HEK293T (cell line): ENCODE results near the gene PIGL.

Source experiments
- CTCF ChIA-PET: fragments of 350-600 bp; formaldehyde crosslinking; extraction: SDS; loops from one replicate; lab custom pipeline; 2021; ENCODE audit warnings: antibody characterized with exemption, inconsistent platforms; lab: Yijun Ruan, JAX
- POLR2A ChIA-PET: fragments of 350-600 bp; formaldehyde crosslinking; extraction: SDS; loops from one replicate; lab custom pipeline; 2020; ENCODE audit warnings: antibody characterized with exemption, inconsistent platforms; lab: Yijun Ruan, JAX
- DNase-seq: peaks from one replicate; pipeline ENCODE4 v3.0.0; 2012; ENCODE audit warnings: mixed read lengths; ENCODE audit errors: extremely low spot score
- ARNT ChIP-seq: fragments of 450-650 bp; IDR thresholded peaks from 2 replicates; pipeline ENCODE4 v1.6.1; 2017; ENCODE audit warnings: mild to moderate bottlenecking
- BHLHE40 ChIP-seq: fragments of 450-650 bp; IDR thresholded peaks from 2 replicates; pipeline ENCODE4 v1.6.1; 2016; ENCODE audit warnings: mild to moderate bottlenecking, moderate library complexity, borderline replicate concordance
- CTBP1 ChIP-seq: fragments of 450-650 bp; IDR thresholded peaks from 2 replicates; pipeline ENCODE4 v1.6.1; 2016; ENCODE audit warnings: borderline replicate concordance
- ELF4 ChIP-seq: fragments of 450-650 bp; IDR thresholded peaks from 2 replicates; pipeline ENCODE4 v1.6.1; 2017; ENCODE audit warnings: antibody characterized with exemption
- FOXA1 ChIP-seq: fragments of 450-650 bp; IDR thresholded peaks from 2 replicates; pipeline ENCODE4 v1.6.1; 2016; ENCODE audit warnings: mild to moderate bottlenecking
- FOXK2 ChIP-seq: fragments of 450-650 bp; IDR thresholded peaks from 2 replicates; pipeline ENCODE4 v1.6.1; 2016; ENCODE audit warnings: mild to moderate bottlenecking
- FOXM1 ChIP-seq: fragments of 450-650 bp; IDR thresholded peaks from 2 replicates; pipeline ENCODE4 v1.6.1; 2017; ENCODE audit warnings: mild to moderate bottlenecking, borderline replicate concordance
- HDGF ChIP-seq: fragments of 450-650 bp; IDR thresholded peaks from 2 replicates; pipeline ENCODE4 v1.6.1; 2017; ENCODE audit warnings: antibody characterized with exemption, borderline replicate concordance
- L3MBTL2 ChIP-seq: fragments of 450-650 bp; conservative IDR thresholded peaks from 2 replicates; pipeline ENCODE4 v1.6.1; 2016; ENCODE audit warnings: mild to moderate bottlenecking
- LEF1 ChIP-seq: fragments of 450-650 bp; IDR thresholded peaks from 2 replicates; pipeline ENCODE4 v1.6.1; 2017; ENCODE audit warnings: mild to moderate bottlenecking, borderline replicate concordance
- NFRKB ChIP-seq: fragments of 450-650 bp; IDR thresholded peaks from 2 replicates; pipeline ENCODE4 v1.6.1; 2016; ENCODE audit warnings: mild to moderate bottlenecking, moderate library complexity
- SP1 ChIP-seq: fragments of 450-650 bp; IDR thresholded peaks from 2 replicates; pipeline ENCODE4 v1.6.1; 2017
- SUZ12 ChIP-seq: fragments of 450-650 bp; IDR thresholded peaks from 2 replicates; pipeline ENCODE4 v1.6.1; 2016; ENCODE audit warnings: mild to moderate bottlenecking
- TARDBP ChIP-seq: fragments of 450-650 bp; IDR thresholded peaks from 2 replicates; pipeline ENCODE4 v1.6.1; 2016
- ZNF384 ChIP-seq: fragments of 450-650 bp; IDR thresholded peaks from 2 replicates; pipeline ENCODE4 v1.6.1; 2016
- TF ChIP-seq, protein P1 (sequence below): fragments of 450-650 bp; IDR thresholded peaks from 2 replicates; pipeline ENCODE4 v1.6.1; 2016

PIGL gene

DNA sequence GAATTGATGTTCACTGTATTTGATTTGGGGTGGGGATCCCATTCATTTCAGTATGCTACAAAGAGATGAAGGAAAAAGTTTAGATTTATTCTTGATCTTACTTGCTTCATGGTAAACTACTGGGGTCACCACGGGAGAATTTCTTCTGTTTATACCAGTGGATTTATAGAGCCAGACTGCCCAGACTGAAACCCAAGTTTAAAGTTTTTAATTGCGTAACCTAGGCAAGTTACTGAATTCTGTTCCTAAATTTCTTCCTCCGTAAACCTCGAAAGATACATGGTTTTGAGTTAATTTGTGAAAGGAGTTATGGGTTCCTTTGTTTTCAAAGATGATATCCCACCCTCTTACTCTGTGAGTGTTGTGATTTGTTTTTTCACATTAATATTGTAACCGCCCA is 26.4 kb downstream of the PIGL start:
- no peak for TF ChIP-seq ELF4
- ChIA-PET CTCF (no interaction called here), POLR2A (interaction anchor here (0.9 to 1.2 kb wide), 3 partner anchors 26 to 51 kb away, joined by 3 to 7 read pairs (median 3); partner anchors contain the start of genes NCOR1 and PIGL)
- no peak for DNase-seq

DNA sequence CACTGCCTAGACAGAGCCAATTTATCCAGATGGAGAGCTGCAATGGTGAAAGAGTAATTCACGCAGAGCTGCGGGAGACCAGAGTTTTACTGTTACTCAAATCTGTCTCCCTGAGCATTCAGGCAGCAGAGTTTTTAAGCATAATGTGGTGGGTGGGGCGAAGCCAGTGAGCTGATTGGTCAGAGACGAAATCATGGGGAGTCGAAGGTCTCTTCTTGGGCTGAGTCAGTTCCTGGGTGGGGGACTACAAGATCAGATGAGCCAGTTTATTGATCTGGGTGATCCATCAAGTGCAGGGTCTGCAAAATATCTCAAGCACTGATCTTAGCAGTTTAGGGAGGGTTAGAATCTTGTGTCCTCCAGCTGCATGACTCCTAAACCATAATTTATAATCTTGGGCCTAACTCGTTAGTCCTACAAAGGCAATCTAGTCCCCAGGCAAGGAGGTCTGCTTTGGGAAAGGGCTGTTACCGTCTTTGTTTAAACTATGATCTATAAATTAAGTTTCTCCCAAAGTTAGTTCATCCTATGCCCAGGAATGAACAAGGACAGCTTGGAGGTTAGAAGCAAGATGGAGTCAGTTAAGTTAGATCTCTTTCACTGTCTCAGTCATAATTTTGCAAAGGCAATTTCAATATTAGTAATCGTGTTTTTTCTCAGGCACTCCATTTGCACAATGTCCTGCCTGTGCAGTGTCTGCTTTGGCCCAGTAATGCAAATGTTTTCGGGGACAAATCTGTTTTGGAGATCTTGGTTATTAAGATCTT is 27.0 kb downstream of the PIGL start:
- POLR2A ChIA-PET = interaction anchor here (0.9 to 1.4 kb wide), 4 partner anchors 27 to 51 kb away, joined by 3 to 7 read pairs (median 4); partner anchors contain the start of genes NCOR1 and PIGL
- TF ChIP-seq TARDBP = no peak
- no peak for TF ChIP-seq SUZ12
- TF ChIP-seq SP1 = no peak
- no peak for TF ChIP-seq CTBP1
- TF ChIP-seq FOXK2 = no peak
- TF ChIP-seq NFRKB = no peak
- no peak for TF ChIP-seq L3MBTL2
- no peak for TF ChIP-seq ZNF384
- no peak for TF ChIP-seq FOXA1
- TF ChIP-seq ELF4 = no peak
- no peak for TF ChIP-seq HDGF
- CTCF ChIA-PET = interaction anchor here (0.5 to 1.6 kb wide), 2 partner anchors 35 to 42 kb away, joined by 3 to 4 read pairs; no protein-coding TSS in a partner anchor
- no peak for DNase-seq

DNA sequence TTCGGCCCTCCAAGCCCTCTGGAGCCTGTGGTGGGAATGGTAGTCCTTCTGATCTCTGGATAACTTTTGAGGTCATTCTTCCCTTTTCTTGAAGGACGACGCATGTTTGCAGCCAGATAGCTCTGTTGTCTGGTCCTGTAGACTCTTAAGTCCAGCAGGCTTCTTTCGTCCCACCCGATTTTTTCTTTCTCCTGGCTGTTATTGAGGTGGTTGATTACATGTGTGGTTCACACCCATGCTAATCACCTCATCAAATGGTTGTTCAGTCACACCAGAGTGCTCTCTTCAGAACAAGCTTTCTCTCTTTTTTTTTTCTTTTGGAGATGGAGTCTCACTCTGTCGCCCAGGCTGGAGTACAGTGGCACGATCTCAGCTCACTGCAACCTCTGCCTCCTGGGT is 30.6 kb downstream of the PIGL start:
- TF ChIP-seq FOXA1 (no peak), NFRKB (no peak), FOXM1 (no peak), ZNF384 (no peak), ARNT (no peak), SP1 (no peak), CTBP1 (no peak), ELF4 (no peak), TARDBP (no peak), HDGF (no peak), LEF1 (no peak), FOXK2 (no peak), BHLHE40 (no peak), L3MBTL2 (no peak), SUZ12 (no peak)
- TF ChIP-seq, protein P1, sequence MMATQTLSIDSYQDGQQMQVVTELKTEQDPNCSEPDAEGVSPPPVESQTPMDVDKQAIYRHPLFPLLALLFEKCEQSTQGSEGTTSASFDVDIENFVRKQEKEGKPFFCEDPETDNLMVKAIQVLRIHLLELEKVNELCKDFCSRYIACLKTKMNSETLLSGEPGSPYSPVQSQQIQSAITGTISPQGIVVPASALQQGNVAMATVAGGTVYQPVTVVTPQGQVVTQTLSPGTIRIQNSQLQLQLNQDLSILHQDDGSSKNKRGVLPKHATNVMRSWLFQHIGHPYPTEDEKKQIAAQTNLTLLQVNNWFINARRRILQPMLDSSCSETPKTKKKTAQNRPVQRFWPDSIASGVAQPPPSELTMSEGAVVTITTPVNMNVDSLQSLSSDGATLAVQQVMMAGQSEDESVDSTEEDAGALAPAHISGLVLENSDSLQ = no peak
- DNase-seq = no peak
- CTCF ChIA-PET = no interaction called here
- POLR2A ChIA-PET = no interaction called here

DNA sequence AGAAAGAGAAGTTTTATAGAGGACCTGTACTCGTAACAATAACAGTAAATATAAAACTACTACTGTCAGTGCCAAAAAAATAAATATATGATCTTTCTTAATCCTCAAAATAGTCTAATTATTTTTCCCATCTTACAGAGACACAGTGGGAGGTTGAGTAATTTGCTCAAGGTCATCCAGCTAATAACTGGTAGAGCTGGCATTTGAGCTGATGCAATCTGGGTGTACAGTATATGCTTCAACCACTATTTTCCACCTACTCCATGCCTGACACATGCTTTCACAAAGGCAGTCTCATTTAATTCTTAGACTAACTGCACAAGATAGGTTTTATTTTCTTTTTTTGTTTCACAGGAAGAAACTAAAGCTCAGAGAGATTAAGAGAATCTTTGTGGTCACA is 33.6 kb downstream of the PIGL start:
- CTCF ChIA-PET = interaction anchor here (1.2 kb wide), 1 partner anchor 35 kb away, joined by 3 read pairs; no protein-coding TSS in a partner anchor
- POLR2A ChIA-PET = interaction anchor here (0.9 kb wide), 1 partner anchor 22 kb away, joined by 3 read pairs; no protein-coding TSS in a partner anchor
- DNase-seq = no peak
- TF ChIP-seq SP1 (no peak), CTBP1 (no peak)

DNA sequence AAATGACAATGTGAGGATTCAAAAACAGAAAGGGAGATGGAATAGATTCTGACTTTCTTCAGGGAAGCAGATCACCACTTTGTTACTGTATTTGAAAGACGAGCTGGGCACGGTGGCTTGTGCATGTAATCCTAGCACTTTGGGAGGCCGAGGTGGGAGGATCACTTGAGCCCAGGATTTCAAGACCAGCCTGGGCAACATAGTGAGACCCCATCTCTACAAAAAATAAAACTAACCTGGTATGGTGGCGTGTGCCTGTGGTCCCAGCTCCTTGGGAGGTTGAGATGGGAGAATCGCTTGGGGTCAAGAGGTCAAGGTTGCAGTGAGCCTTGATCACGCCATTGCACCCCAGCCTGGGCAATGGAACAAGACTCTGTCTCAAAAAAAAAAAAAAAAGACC is 34.0 kb downstream of the PIGL start:
- ChIA-PET POLR2A (interaction anchor here (0.9 kb wide), 1 partner anchor 22 kb away, joined by 3 read pairs; no protein-coding TSS in a partner anchor), CTCF (interaction anchor here (1.2 kb wide), 1 partner anchor 35 kb away, joined by 3 read pairs; no protein-coding TSS in a partner anchor)
- DNase-seq = no peak
- TF ChIP-seq SUZ12 (no peak), CTBP1 (no peak), L3MBTL2 (no peak), ELF4 (no peak)

DNA sequence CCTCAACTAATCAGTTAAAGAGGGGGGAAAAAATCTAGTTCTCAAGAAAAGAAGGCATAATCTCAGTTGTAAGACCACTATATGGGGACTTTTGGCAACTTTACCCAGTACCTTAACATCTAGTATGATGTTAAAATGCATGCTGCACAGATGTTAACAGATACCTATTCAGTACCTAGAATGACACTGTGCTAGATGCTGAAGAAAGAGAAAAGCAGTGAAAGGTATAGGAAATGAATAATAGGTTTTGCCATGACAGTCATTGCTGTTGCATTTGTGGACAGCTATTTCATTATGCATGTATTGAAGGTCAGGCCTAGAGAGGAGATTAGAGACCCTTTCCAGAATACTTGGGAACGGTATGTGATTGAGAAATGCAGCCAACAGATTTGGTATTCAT is 34.5 kb downstream of the PIGL start:
- no peak for DNase-seq
- POLR2A ChIA-PET = interaction anchor here (0.9 kb wide), 1 partner anchor 22 kb away, joined by 3 read pairs; no protein-coding TSS in a partner anchor
- CTCF ChIA-PET = no interaction called here
- TF ChIP-seq HDGF (no peak), BHLHE40 (no peak), SP1 (no peak), NFRKB (no peak), ELF4 (no peak), ARNT (no peak), L3MBTL2 (no peak), FOXA1 (no peak)
- TF ChIP-seq, protein P1 = no peak

DNA sequence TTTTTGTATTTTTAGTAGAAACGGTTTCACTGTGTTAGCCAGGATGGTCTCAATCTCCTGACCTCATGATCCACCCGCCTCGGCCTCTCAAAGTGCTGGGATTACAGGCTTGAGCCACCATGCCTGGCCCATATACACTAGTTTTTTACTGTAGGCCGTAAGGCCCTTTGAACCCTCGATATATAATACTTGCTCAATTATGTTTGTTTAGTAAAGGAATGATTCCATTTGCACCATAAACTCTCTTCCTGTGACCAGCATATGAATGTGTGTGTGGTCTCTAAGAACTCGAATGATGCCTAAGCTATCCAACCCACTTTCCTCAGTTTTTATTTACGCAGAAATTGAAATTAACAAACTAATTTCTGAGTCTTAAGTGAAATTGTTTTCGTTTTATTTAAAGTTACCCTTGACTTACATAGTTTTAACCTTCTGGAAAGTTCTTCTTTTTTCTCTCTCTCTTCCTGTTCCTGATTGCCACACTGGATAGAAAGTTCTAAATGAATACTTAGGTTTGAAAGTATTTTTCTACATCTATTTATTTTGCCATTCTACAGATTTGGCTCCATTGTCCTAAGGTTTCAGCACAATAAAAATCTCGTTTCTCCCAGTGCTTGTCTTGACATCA is 37.9 kb downstream of the PIGL start:
- DNase-seq = no peak
- ChIA-PET POLR2A (no interaction called here), CTCF (interaction anchor here (0.7 kb wide), 1 partner anchor 162 kb away, joined by 3 read pairs; no protein-coding TSS in a partner anchor)
- no peak for TF ChIP-seq SUZ12
- TF ChIP-seq TARDBP = no peak
- no peak for TF ChIP-seq FOXA1
- no peak for TF ChIP-seq LEF1
- TF ChIP-seq, protein P1 = no peak
- TF ChIP-seq CTBP1 = no peak
- TF ChIP-seq FOXM1 = no peak
- no peak for TF ChIP-seq ARNT
